Left lobe of liver (tissue), 2 donors: ENCODE measurements around the gene SH3RF2. TPM values are rescaled to one million over a fixed set of nuclear protein-coding genes. Genes with fewer than 3 reads are reported as not detected.
"Not testable (repeated sequence)": the region's sequence is repeated elsewhere in the genome, so short reads cannot be mapped to it uniquely, and the experiment has no call there.

Source experiments
- ATAC-seq: fragments of 200-7000 bp; cut with Tn5 transposase; one replicate; pipeline ENCODE4 v1.9.1; 2020; ENCODE audit warnings: mild to moderate bottlenecking, moderate library complexity
- DNase-seq: peaks from one replicate; pipeline ENCODE4 v3.0.0-alpha.2; 2020; ENCODE audit warnings: low spot score
- total RNA-seq: library from RNA; stranded (reverse); gene quantifications from one replicate; pipeline ENCODE4 v1.2.1, GENCODE V29; 2021
- donor health status: DM: no; HTN: no; CAD: no; lungs with moderate emphysema.
- donor health status: DM: no; HTN: yes; CAD: no.

Gene SH3RF2
- total RNA-seq, 1 donor from 2014 or later = 18.0 TPM

DNA sequence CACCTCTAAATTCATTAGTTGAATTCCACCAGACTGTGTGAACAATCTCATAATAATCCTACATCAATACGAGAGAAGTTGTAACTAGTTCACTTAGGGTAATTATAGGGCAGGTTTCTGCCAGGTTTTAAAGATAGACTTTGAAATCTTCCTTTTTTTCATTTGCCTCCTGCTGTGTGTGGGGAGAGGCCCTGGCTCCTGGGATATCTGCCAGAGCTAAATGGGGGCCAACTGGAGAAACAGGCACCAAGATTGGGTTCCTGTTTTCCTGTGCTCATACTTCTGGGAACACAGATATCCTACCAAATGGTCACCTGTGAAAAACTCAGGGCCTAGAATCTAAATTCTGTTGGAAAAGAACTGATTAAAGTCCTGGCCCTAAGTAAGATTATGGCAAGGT, 42.3 kb downstream of the SH3RF2 start:
- DNase-seq = peak; percentile 84

DNA sequence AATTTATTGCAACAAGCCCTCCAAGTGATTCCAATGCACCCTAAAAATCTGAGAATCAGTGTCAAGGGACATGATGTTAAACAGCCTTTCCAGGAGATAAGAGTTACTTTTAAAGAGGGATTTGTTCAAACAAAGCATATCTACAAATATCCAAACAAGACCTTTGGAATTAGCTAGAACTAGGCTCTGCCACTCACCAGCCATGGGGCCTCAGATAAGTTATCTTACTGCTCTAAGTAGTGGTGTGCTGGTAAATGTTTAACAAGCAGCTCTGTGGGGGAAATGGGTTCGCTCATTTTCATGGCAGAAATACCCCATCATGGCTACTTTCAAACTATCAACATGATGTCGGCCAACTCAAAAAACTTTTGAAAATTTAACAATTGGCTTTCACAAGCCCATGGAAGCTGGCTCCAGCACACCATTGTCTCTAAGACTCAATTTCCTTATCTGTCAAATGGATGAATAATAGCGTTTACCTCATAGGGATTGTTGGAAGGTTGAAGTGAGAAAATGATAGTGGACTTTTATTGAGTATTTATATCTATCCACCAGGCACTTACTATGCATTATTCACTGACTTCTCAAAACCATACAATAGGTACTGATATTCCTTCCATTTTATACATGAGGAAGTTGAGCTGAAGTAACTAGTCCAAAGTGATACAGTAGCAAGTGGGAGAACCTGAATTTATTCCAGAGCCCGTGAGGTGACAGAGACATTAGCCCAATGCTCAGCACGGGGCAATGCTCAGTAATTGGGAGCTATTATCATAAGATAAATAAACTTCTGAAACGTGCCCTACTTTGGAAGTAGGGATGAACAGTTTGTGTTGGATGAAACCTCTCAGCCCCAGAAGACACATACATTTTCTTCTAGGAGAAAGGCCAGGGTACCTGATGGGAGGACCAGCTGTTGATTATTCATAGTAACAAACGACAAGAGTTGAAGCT, 43.2 kb downstream of the SH3RF2 start:
- ATAC-seq (peak; percentile 72), DNase-seq (peak; percentile 75)

More for the DNA sequence above, 42.3 kb downstream of the SH3RF2 start:
- peak; percentile 68 for ATAC-seq

DNA sequence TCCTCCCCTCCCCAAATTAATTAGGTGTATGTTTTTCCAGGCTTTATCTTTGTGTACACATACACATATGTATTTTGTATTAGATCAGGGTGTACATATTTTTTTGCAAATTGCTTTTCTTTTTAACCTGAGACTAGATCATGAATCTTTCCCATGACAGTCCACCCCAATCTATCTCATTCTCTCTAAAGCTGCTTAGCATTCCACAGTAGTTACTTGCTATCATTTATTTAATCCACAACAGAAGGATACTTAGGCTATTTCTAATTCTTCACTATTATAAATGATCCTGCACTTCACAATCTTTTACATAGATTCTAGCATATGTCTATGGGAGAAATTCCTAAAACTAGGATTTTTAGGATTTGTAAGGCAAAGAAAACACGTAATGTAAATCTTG, 43.9 kb downstream of the SH3RF2 start:
- ATAC-seq = no peak
- DNase-seq = no peak

DNA sequence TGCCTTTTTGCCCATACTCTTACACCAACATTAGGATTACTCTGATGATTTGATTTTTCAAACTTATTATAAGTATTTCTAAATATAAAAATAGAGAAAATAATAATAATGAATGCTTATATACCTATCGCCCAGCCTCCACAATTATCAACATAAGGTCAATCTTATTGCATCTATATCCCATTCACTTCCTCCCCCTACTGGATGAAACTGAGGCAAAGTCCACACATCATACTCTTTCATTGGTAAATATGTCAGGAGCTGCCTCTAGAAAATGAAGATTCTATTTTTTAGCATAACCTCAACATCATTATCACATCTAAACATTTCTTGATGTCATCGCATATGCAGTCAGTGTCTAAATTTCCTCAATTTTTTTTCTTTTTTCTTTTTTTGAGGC, 44.3 kb downstream of the SH3RF2 start:
- no peak for DNase-seq
- no peak for ATAC-seq

DNA sequence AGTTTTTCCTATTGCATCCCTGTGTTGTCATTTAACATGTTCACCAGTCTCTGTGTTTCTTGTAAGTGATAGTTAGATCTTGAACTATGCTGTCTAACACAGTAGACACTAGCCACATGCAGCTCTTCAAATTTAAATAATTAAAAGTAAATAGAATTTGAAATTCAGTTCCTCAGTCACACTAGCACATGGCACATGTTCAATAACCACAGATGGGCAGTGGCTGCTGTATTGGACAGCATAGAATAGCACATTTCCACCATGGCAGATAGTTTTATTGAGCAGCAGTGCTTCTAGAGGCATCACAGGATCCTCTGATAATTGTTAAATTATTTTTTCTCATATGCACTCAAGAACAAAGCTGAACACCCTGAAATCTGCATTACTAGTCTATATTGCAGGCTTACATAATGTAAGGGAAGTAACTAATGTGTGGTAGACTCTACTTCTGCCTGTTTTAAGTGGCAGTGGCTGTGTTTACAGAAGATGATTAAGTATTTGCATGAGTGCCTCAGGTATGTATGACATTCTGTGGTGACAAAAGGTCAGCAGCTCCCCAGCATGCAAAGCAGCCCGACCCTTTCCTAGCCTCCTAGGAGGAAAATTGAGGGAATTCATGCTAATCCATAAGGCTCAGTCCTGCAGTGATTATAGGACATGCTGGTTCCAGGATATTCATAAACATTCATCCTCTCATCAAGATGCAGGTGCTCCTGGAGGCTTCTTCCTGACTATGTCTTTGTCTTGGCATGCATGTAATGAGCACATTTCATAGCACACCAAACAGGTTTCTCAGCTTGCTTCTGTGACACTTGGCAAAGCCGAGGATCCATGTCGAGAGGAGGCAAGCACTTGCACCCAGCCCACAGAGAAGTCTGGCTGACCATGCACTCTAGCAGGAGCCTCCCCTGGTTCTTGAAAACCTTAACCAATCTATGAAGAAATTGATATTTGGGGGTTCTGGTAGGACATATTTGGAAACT, 45.5 kb downstream of the SH3RF2 start:
- ATAC-seq (no peak), DNase-seq (no peak)

DNA sequence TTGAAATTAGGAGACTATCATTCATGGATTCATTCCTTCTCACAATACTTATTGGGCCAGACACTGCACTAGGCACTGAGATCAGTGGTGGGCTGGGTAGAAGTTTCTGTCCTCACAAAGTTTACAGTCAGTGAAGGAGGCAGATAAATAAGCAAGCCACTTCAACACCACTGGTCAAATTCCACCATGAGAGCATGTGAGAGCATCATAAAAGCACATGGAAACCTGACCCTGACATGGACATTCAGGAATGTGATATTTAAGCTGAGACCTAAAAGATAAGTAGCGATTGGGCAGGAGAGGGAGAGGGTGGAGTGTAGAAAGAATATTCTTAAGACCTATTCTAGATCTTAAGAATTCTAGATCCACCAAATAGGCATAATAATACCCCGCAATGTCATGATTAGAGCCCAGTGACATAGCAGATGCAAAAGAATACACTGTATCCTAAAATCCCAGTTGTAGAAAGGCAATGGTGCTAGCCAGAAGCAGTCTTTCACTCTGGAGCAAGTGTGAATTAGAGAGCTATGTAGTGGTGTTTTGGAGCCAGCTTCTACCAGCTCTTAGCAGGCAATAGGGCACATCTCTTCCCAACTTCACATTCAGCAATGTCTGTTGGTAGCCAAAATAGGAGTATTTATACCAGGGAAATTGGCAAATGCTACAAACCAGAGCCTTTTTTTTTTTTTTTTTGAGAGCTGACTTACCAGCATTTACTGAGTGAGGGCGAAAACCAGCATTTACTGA, 46.4 kb downstream of the SH3RF2 start:
- ATAC-seq (no peak), DNase-seq (no peak)

DNA sequence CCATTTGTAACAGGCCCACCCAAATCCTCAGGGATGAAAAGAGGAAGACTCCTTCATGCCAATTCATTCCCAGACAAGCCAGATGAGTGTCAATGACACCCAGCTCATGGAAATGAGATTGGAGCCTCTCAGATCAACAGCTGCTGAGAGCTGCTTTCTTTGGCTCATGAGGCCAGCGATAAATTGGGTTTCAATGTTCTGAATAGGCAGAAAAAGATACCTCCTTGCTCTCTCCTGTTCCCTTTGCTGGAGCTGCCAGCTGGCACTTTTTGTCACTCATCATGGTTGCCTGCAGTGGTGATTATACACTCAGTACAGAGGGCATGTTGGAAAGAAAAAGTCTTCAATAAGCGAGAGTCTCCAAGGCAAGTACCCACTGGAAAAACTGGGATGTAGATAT, 47.1 kb downstream of the SH3RF2 start:
- DNase-seq = no peak
- ATAC-seq = no peak

DNA sequence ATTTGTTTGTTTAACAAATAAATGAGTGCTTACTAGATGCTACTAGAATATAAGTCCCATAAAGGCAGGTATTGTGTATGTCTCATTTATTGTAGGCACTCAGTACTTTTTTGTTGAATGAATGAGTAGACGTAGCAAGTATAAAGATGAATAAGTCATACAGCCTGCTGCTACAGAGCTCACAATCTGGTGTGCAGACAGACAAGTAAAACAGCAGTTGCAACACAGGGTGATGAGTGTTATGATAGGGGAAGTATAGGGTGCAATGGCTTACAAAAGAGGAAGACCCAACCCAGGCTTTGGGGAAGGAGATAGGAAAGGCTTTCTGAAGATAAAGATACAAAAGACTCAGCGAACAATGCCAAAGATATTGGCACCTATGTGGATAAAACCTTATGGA, 47.7 kb downstream of the SH3RF2 start:
- DNase-seq (no peak), ATAC-seq (no peak)

DNA sequence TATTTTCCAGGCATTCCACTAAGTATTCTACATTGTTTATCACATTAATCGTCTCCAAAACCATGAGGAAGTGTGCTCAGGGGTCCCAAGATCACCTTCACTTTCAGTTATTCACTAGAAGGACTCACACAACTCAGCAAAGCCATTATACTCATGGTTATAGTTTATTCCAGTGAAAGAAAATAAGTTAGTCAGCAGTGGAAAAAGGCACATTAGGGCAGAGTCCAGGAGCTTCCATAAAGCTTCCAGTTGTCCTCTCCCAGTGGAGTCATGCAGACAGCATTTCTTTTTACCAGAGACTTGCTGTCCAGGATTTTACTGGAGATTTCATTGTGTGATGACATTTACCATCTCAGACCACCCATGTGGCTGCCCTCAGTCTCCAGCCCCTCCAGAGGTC, 51.5 kb downstream of the SH3RF2 start:
- DNase-seq (no peak), ATAC-seq (peak; percentile 46)

DNA sequence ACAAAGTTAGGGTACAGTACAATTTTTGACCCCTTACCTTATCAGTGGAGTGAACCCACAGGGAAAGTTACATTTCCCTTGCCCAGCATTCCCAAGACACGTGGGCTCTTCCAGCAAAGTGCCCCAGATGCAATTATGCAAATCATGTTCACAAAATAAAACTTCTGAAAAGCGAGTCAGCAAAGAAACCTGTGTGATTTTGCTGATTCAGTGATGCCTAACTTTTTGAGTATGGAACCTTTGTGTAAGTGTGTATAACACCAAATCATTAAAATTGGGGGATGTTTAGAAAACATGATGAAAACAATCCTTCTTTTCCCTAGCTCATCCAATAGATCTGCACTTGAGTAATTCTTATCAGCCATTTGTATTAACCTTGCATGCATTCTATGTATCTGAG, 52.6 kb downstream of the SH3RF2 start:
- ATAC-seq = no peak

DNA sequence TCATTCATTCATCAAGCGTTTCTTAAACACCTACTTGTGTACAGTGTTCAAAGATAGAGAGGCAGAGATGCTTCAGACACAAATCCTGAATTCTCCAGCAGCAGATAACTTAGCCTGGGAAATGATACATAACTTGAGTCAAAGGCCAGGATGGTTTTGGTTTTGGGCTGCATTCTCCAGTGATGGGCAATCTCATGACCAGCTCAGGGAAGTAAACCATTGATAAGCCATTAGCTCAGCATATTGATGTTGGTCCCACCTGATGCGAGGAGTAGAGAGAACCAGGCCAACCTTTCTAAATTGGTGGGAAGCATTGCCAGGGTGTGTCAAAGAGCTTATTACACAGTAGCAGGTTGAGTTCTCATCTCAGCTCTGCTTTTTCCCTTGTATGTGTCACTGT, 53.0 kb downstream of the SH3RF2 start:
- ATAC-seq (no peak), DNase-seq (no peak)

More for the DNA sequence above, 52.6 kb downstream of the SH3RF2 start:
- no peak for DNase-seq

DNA sequence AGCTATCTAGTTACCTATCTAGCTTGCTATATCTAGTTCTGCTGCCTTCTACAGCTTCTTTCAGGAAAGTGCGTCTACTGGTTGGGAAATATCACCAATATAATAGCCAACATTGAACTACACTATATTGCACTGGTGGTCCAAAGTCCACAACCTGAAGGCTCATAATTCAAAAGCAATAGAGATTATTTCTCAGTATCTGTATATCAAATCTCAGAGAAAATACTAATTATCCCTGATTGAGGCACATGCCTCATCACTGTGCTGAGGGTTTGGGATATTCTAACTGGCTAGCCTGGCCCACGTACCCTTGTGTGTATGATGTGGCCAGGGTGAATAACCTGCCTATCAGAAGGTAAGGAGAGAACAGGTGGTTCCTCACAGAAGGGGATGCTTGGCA, 53.8 kb downstream of the SH3RF2 start:
- no peak for DNase-seq

DNA sequence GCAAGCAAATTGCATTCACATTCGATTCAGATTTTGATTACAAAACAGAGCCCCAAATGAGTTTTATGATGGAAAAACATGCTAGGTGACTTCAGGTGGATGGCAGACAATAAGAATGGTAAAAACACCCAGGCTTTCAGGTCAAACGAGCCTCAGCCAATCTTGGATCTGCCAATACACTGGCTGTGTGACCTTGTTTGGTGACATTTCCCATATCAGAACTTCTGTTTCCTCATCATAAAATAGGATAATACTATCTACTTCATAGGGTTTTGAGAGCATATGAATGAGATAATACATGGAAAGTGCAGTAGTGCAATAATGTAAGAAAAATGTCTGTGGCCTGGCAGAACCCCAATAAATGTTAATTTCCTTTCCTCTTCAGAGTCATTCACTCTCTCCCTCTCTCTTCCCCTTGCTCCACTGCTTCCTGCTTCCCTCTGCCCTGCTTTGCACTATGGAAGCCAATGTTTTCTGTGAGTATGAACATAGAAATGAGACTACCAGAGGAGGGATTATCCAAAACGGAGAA, 54.7 kb downstream of the SH3RF2 start:
- DNase-seq (no peak), ATAC-seq (no peak)

More for the DNA sequence above, 53.8 kb downstream of the SH3RF2 start:
- ATAC-seq = peak; percentile 75

DNA sequence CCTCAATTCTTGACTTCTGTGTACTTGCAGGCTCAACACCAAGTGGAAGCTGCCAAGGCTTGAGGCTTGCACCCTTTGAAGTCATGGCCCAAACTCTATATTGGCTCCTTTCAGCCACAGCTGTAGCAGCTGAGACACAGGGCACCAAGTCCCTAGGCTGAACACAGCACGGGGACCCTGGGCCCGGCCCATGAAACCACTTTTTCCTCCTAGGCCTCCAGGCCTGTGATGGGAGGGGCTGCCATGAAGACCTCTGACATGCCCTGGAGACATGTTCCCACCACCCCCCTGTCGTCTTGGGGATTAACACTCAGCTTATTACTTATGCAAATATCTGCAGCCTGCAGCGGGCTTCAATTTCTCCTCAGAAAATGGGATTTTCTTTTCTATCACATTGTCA, 57.2 kb downstream of the SH3RF2 start:
- not testable (repeated sequence) for DNase-seq, ATAC-seq

DNA sequence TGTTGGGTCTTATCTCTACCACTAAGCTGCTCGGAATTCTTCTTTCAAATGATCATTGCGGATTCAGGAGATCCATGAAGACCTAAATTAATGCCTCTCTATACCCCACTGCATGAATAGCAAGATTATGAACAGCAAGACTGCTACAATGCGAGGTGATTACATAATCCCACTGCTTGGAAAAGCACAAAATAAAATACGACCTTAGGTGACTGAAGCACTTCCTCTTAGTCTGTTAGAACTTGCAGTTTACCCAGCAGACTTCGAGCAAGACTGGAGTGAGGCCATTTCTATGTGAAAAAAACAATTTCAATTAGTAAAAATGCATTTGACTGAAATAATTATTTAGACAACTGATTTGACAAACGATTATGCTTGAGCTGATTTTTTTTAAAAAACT, 59.8 kb downstream of the SH3RF2 start:
- DNase-seq (no peak), ATAC-seq (peak; percentile 57)

DNA sequence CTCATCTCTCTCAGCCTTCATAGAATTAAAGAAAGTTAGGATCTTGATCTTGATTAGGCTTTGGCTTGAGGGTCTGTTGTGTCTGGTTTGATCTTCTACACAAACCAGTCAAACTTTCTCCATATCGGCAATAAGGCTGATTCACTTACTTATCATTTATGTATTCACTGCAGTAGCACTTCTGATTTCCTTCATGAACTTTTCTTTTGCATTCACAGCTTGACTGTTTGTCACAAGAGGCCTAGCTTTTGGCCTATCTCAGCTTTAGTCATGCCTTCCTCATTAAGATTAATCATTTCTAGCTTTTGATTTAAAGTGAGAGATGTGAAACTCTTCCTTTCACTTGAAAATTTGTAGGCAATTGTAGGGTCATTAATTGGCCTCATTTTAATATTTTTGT, 62.8 kb downstream of the SH3RF2 start:
- no peak for ATAC-seq
- no peak for DNase-seq

DNA sequence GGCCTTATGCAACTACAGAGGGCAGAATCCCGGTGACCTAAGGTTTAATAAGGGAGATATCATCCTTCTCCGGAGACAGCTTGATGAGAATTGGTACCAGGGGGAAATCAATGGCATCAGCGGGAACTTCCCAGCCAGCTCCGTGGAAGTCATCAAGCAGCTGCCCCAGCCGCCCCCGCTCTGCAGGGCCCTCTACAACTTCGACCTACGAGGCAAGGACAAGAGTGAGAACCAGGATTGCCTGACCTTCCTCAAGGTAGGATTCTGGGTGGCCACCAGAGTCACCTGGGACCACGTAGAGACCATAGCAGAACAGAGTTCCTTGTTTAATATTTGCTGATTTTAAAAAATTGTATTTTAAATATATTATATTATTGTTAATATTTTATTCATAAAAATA, 63.7 kb downstream of the SH3RF2 start:
- no peak for ATAC-seq
- DNase-seq = no peak

DNA sequence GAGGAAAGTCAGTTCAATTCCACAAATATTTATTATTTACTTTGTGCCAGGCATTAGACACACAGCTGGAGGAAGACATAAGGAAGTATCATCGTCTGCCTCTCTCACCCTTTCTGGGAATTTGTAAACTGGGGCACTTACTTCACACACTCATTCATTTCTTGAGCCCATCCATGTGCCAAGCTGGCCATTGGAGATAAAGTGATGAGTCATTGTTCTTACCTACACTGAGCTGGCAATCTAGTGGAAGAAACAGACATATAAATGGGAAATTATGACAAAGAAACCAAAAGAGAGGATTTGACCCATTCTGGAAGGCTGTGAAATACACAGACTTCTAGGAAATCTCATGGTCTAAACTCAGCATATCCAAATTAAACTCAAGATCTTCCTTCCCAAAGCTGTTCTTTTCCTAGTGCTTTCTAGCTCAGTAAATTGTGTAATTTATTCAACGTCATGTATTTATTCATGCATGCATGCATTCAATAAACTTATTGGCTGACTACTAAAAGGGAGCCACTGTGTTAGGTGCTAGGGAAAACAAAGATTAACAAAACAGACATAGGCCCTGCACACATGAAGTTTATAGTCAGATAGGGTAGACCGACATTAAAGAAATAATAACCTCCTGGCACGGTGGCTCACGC, 65.3 kb downstream of the SH3RF2 start:
- no peak for ATAC-seq
- no peak for DNase-seq

DNA sequence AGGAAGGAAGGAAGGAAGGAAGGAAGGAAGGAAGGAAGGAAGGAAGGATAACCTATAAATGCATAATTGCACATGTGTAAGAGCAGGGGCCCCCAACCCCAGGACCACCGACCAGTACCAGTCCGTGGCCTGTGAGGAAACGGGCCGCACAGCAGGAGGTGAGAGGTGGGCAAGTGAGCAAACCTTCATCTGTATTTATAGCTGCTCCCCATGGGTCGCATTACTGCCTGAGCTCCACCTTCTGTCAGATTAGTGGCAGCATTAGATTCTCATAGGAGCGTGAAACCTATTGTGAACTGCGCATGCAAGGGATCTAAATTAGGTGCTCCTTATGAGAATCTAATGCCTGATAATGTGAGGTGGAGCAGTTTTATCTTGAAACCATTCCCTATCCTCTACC, 66.1 kb downstream of the SH3RF2 start:
- DNase-seq (no peak), ATAC-seq (no peak)

DNA sequence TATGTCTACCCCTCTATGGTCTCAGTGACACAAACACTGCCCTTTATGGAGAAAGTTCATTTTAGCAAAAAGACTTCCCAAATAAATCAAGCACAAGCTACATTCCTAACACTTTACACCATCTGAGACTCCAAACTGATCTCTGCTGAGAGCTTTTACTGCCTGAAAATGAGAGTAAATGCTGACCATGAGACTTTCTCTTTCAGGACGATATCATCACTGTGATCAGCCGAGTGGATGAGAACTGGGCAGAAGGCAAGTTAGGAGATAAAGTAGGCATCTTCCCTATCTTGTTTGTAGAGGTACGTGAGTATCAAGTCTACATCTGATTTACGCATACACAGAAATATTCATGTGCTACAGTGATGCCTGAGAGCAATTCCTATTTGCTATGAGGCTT, 67.5 kb downstream of the SH3RF2 start:
- no peak for ATAC-seq
- no peak for DNase-seq
